HG03565 (cell line): ENCODE data around the gene IL17RE.
"Not testable (repeated sequence)": the region's sequence is repeated elsewhere in the genome, so short reads cannot be mapped to it uniquely, and the experiment has no call there.

Experiments
- ATAC-seq: cut with Tn5 transposase; IDR thresholded peaks from one replicate; pipeline ENCODE4 v1.9.1; 2021; ENCODE audit warnings: mild to moderate bottlenecking, moderate library complexity; ENCODE audit not compliant: unreplicated experiment

Gene IL17RE, protein sequence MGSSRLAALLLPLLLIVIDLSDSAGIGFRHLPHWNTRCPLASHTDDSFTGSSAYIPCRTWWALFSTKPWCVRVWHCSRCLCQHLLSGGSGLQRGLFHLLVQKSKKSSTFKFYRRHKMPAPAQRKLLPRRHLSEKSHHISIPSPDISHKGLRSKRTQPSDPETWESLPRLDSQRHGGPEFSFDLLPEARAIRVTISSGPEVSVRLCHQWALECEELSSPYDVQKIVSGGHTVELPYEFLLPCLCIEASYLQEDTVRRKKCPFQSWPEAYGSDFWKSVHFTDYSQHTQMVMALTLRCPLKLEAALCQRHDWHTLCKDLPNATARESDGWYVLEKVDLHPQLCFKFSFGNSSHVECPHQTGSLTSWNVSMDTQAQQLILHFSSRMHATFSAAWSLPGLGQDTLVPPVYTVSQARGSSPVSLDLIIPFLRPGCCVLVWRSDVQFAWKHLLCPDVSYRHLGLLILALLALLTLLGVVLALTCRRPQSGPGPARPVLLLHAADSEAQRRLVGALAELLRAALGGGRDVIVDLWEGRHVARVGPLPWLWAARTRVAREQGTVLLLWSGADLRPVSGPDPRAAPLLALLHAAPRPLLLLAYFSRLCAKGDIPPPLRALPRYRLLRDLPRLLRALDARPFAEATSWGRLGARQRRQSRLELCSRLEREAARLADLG

DNA sequence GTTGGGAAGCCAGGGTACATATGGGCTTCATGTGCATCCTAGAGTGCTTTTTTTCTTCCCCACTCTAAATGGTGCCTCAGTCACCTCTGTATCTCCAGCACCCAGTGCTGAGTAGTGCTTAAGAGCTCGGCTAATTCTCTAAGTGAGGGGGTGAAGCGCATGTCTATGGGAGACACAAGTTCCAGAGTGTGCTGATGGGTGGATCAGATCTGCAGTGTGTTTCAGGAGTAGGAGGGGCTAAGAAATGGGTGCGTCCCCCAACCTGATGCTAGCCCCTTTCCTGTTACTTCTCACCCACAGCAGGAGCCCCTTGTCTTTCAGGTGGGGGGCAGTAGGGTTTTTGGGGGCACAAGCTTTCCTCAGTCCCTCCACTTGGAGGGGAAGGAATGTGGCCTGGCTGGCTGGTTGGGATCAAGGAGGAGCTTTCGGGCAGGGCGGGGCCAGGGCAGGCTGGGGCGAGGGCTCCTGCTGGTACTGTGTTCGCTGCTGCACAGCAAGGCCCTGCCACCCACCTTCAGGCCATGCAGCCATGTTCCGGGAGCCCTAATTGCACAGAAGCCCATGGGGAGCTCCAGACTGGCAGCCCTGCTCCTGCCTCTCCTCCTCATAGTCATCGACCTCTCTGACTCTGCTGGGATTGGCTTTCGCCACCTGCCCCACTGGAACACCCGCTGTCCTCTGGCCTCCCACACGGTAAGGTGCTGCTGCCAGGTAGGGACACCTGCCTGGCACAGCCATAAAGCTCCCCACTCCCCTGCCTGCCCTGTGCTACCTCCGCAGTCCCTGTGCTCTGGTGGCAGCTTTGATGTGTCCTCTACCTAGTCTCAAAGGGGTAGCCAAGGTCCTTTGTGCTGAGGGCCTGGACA is at the start of gene IL17RE:
Gene IL17RE, plus strand, starts transcription at position 477 of the 866 bp plus-strand sequence. Its CDS starts 85 bp downstream, at position 562.
- ATAC-seq, result no peak

DNA sequence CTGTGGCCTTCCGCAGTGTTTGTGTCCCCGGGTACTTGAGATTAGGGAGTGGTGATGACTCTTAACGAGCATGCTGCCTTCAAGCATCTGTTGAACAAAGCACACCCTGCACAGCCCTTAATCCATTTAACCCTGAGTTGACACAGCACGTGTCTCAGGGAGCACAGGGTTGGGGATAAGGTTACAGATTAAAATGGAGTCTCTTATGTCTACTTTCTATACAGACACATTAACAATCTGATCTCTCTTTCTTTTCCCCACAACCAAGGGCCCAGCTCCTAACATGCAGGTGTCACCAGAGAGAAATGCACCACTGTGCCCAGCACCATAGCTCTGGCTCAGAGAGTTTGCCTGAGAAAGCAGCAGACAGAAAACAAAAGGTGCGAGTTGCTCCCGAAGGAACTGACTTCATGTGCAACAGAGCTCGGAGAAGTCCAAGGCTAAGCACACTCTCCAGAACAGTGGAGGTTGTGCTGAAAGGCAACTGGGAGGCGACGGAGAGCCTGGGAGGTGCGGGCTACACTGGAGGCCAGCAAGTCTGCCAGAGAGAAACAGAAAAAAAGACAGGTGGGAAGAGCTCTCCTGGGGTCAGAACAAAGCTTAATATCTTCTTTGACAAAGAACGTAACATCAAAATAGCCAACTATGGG is 48.2 kb upstream of the IL17RE start:
- not testable (repeated sequence) for ATAC-seq

DNA sequence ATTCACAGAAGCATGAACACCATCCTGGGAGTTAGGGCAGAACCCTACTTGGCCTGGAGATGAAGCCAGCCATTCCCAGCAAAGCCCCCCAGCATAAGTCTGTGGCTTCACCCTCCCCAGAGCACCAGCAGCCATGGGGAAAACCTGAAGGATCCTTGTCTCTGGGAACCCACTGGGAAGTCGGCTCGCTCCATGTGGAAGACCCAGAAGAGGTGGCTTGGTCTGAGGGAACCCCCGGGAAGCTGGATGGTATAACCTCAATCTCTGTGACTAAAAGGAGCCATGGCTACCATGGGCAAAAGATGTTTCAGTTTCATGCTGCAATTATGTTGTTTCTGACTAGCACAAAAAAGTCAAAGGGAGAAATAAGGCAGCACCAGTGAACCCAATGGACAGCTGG is 47.1 kb upstream of the IL17RE start:
- ATAC-seq, result no peak

DNA sequence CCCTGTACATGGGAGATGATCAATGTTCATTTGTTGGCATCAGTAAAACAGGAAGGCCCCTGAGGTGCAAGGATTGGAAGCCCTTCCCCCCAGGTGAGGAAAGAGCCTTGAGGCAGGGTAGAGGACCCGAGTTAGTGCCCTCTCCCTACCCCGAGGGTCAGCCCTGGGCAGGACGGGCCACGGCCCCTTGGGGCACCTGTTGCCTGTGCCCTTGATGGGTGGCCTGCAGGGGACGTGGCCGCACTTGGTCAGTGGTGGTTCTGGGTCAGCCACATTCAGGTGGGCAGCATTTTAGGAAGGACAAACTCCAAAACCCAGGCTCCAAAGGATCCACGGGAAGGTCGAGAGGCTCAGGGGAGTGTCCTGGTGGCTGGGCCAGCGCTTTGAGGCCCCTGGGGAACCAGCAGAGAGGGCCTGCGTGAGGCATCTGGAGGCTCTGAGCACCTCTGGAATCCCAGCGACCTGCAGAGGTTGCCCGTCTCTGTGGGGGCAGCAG is 43.1 kb upstream of the IL17RE start:
- ATAC-seq, result no peak

DNA sequence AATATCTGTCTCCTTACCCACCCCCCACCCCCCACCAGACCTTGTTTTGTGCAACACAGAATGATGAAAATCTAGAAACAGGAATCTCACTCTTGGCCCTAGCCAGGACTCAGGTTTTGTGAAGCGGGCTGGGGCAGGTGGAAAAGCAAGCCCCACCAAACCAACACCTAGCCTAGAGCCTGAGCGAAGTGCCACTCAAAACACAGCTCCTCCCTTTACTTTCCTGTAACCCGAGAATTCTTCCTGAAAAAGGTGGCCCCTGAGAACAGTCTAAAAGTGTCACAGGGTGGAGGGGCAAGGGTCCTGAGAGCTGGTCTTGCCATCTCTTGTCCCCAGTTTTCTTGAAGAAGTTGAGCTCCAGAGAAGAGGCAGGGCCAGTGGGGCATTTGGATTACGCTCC is 41.4 kb upstream of the IL17RE start:
- ATAC-seq, result no peak

DNA sequence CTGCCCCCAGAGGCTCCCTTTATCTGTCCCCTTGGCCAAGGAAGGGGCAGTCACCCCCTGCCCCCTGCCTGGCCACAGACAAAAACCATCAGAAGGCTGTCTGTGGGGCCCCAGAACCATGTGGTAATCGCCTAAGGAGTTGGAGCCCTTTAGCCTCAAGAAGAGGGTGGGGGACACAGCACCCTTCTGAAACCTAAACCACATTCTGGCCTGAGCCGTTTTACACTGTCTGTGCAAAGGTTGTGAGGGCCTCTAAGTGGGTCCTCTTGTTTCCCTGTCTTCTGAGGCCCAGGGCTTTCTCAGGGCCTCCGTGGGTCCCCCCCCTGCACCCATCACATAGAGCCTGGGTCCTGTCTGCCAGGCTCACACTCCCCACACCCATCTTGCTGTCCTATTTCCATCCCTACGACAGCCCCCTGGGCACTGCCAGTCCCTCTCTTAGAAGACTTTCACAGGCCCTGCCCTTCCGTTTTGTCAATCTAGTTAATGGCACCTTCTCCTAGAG is 41.0 kb upstream of the IL17RE start:
- no peak for ATAC-seq

DNA sequence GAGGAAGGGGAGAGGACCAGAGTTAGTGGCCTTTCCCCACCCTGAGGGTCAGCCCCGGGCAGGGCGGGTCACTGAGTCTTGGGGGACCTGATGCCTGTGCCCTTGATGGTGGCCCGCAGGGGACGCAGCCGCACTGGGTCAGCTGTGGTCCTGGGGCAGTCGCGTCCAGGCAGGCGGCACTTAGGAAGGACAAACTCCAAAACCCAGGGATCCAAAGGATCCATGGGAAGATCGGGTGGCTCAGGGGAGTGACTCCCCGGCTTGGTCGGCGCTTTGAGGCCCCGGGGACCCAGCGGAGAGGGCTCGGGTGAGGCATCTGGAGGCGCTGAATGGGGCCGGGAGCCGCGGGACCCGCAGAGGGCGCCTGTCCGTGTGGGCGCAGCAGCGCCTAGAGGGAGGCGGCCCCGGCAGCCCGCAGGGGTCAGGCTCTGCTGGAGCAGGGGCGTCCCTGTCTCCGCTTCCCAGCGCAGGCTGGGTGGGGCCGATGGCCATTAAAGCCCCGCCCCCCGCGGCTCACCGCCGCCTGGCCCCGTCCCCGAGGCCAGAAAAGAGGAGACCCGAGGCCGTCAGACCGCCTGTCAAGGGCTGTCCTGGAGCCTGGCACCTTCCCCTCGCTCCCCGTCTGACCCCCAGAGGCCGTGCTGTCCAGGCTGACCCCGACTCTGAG is 40.1 kb upstream of the IL17RE start:
- no peak for ATAC-seq

DNA sequence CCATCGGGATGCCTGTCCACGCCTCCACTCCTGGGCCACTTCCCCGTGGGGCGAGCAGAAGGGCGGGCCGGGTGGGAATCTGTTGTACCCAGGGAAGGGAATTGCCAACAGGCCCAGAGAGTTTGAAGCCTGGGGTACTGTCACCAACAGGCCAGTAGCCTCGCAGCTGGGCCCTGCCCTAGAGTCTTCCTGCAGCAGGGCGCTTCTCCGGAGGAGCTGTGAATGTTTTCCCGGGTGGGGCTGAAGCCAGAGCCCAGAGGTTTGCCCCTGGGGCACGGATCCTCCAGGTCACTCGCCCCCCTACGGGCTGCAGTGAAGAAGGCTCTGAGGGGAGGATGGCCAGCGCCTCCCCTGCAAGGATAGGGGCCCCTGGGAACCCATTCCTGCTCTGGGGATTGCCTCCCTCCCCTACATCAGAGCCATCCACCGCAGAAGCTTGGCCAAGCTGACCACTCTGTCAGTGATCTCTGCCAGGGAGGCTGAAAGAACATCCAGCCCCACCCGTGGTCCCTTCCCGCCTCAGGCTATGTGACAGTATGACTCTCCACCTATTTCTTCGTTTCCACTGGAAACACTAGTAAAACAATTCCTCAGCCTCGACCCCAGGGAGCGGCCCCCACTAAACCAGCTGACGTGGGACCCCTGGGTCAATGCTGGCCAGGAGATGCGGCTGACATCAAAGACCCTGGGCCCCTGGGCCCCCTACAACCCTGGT is 39.4 kb upstream of the IL17RE start:
- no peak for ATAC-seq

DNA sequence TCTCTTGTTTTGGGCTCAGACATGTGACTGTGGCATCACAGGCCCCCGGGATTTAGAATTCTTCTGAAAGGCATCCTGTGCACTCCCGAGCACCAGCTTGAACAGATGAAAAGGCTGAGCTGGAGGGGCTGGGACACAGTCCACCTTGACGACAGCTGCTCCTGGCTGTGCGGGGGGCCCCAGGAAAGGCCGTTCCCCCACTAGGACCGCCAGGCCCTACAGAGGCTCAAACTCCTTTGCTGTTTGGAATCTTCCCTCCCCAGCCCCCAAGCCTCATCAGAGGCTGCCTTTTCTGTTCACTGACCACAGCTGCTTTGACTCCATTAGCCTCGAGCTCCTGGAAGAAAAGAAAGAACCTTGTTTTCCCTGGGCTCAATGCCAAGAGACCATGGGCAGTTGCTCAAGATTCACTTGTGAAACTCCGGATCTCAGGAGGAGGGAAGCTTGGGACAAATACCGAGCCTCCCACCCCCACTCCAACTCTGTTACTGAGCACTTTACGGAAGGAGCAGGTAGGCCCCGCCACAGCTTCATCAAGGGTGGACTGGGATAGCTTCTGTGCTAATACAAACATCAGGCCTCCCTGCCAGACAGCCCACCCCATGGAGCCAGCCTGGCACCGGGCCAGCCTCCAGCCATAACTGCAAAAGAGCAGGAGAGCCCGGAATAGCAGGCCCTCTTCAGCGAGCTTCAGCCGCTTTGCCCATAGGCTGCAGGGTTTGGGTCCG is 38.3 kb upstream of the IL17RE start:
- no peak for ATAC-seq

DNA sequence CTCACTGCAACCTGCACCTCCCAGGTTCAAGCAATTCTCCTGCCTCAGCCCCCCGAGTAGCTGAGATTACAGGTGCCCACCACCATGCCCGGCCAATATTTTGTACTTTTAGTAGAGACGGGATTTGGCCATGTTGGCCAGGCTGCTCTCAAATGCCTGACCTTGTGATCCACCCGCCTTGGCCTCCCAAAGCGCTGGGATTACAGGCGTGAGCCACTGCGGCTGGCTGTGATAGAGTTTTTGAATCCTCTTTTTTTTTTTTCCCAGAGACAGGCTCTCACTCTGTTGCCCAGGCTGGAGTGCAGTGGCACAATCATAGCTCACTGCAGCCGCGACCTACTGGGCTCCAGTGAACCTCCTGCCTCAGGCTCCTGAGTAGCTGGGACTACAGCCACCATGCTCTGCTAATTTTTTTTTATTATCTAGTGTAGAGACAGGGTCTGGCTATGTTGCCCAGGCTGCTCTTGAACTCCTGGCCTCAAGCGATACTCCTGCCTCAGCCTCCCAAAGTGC is 37.5 kb upstream of the IL17RE start:
- ATAC-seq, result not testable (repeated sequence)

DNA sequence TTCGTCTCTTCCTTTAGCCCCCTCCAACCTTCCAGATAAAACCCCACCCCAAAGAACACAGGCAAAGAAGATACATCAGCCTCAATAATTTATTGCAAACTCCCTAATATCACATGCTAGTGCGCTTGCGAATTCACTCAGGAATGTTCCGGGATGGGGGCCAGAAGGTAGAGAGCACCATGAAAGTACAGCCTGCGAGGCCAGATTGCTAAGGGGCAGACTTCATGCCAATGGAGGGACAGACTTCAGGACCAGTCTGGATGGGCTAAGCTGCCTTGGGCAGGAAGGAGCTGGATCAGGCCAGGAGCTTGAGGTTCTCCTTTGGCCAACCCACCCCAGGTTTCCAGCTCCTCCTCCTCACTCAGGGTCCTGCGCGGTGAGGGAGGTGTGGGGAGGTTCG is 36.0 kb upstream of the IL17RE start:
- no peak for ATAC-seq

DNA sequence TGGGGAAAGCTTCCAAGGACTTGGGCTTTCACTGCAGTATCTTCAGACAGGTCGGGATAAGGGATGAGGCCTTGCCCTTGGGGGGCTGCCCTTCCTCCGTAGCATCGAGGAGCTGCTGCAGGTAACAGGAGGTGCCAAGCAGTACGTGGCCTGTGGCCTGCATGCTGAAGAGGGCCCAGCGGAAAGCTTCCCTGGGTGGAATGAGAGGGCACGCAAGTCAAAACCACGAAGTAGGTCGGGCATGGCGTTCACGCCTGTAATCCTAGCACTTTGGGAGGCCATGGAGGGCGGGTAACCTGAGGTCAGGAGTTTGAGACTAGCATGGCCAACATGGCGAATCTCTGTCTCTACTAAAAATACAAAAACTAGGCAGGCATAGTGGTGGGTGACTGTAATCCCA is 35.5 kb upstream of the IL17RE start:
- no peak for ATAC-seq

DNA sequence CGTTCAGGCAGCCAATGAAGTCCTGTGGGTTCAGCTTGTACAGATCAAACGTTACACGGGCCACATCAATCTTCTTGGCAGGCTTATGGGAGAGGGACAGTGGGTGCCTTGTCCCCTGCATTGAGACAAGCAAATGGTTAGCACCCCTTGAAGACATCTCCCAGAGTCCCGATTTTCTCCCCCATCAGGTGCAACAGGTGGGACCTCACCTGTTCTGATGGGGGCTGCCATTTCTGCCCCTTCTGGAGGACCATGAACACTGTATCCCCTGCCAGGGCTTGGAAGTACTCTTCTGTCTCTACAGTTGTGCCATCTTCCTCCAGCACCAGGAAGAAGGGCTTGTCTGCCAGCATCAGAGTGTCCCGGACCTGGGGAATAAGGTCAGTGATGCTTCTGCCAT is 32.7 kb upstream of the IL17RE start:
- ATAC-seq, result no peak

DNA sequence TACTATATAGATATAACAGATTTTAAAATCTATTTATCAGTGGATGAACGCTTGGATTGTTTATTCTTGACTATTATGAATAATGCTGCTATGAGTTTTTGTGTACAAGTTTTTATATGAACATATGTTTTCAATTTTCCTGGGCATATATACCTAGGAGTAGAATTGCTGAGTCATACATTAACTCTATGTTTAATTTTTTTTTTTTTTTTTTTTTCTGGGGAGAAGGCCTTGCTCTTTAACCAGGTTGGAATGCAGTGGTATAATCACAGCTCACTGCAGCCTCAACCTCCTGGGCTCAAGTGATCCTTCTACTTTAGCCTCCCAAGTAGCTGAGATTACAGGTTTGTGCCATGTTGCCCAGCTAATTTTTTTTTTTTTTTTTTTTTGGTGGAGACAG is 31.7 kb upstream of the IL17RE start:
- no peak for ATAC-seq

DNA sequence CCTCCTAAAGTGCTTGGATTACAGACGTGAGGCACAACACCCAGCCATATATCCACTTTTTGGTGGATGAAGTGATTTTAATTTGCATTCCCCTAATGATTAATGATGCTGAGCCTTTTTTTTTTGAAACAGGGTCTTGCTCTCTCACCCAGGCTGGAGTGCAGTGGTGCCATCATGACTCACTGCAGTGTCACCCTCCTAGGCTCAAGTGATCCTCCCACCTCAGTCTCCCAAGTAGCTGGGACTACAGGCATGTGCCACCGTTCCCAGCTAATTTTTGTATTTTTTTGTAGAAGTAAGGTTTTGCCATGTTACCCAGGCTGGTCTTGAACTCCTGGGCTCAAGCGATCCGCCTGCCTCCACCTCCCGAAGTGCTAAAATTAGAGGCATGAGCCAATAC is 30.6 kb upstream of the IL17RE start:
- ATAC-seq, result not testable (repeated sequence)

DNA sequence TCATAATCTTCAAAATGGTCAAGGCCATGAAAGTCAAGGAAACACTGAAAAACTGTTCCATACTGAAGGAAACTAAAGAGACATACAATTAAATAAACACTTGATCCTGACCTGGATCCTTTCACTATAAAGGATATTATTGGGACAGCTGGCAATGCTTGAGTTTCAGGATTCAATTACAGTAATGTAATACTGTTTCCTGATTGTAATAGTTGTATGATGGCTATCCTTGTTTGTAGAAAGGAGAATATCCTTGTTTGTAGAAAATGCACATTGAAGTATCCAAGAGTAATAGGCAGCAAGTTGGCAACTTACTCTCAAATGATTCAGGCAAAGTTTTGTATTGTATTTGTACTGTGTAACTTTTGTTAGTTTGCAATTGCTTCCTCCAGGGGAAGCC is 27.2 kb upstream of the IL17RE start:
- no peak for ATAC-seq

DNA sequence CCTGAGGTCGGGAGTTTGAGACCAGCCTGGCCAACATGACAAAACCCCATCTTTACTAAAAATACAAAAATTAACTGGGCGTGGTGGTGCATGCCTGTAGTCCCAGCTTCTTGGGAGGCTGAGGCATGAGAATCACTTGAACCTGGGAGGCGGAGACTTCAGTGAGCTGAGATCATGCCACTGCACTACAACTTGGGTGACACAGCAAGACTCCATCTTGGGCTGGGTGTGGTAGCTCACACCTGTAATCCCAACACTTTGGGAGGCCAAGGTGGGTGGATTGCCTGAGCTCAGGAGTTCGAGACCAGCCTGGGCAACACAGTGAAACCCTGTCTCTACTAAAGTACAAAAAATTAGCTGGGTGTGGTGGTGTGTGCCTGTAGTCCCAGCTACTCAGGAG is 26.4 kb upstream of the IL17RE start:
- ATAC-seq, result not testable (repeated sequence)

DNA sequence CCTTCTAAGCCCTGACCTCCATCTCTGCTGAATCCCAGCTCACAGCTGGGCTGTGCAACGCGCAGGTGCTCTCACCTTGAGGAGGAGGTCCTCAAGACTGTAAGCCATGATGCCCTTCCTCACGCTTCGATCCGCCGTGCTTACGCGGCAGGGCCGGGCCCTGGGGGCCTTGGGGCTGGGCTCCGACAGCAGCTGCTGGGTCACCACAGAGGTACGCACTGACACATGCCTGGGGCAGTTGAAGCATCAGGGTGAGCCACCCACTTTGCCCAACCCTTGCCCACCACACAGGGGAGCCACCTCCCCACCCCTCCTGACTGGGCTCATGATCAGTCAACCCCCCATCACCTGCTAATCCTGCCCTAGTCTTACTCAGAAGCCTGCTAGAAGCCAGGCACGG is 25.7 kb upstream of the IL17RE start:
- ATAC-seq, result no peak

DNA sequence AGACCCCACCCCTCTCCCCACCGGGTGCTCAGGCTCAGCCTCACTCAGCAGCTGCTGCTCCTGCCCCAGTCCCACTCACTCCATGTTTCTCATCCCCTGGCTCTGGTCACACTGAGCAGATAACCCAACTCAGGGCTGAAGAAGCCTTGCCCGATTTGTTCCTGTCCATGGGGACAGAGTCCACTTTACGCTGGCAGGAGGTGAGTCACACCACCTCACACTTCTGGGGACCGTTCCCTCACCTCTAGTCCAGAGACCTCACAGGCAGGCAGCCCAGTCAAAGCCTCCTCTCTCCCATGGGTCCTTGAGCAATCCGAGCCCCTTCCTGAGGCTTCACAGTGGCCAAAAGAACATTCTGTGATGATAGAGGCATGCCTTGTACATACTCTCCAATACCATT is 23.9 kb upstream of the IL17RE start:
- no peak for ATAC-seq
